ENCODE results near the gene COQ7.

GRCh38 chr16:19094542-19095365 is 27.3 kb downstream of the COQ7 start:
- TF ChIP-seq CTCF (conservative IDR thresholded peaks at IDR 0.05; ENCODE audit: low read depth, low read length), result no peak
- TF ChIP-seq MAZ (IDR thresholded peaks at IDR 0.05; ENCODE audit: borderline replicate concordance, low read depth, low read length), result no peak
- no peak for TF ChIP-seq POLR2A (IDR thresholded peaks at IDR 0.05; ENCODE audit: low read depth, low read length)
- no peak for TF ChIP-seq CEBPB (IDR thresholded peaks at IDR 0.05; ENCODE audit: low read depth, low read length)
- TF ChIP-seq ELK1 (IDR thresholded peaks at IDR 0.05; ENCODE audit: borderline replicate concordance, low read depth, low read length), result no peak
- TF ChIP-seq RAD21 (IDR thresholded peaks at IDR 0.05; ENCODE audit: low read length), result no peak
- TF ChIP-seq MXI1 (IDR thresholded peaks at IDR 0.05; ENCODE audit: borderline replicate concordance, low read depth, low read length), result no peak
